Stimulated activated CD4-positive, alpha-beta T cell treated with anti-CD3 and anti-CD28 coated beads, Interleukin-15, amount 100 ng/mL, for 48 hours (primary cell): ENCODE data around the gene SPATA1.
"Not testable (repeated sequence)": the region's sequence is repeated elsewhere in the genome, so short reads cannot be mapped to it uniquely, and the experiment has no call there.

ENCODE experiments used
- DNase-seq, 2 donors: peaks; one replicate each; pipeline ENCODE4 v3.0.0-alpha.2; 2020; ENCODE audit warnings: low read depth in 2 of 2

SPATA1 gene

DNA sequence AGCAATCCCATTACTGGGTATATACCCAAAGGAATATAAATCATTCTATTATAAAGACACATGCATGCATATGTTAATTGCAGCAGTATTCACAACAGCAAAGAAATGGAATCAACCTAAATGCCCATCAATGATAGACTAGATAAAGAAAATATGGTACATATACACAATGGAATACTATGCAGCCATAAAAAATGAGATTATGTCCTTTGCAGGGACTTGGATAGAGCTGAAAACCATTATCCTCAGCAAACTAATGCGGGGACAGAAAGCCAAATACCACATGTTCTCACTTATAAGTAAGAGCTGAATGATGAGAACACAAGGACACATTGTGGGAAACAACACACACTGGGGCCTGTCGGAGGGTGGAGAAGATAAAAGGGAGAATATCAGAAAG lies 88.8 kb downstream of the SPATA1 start:
- DNase-seq, result not testable (repeated sequence)

DNA sequence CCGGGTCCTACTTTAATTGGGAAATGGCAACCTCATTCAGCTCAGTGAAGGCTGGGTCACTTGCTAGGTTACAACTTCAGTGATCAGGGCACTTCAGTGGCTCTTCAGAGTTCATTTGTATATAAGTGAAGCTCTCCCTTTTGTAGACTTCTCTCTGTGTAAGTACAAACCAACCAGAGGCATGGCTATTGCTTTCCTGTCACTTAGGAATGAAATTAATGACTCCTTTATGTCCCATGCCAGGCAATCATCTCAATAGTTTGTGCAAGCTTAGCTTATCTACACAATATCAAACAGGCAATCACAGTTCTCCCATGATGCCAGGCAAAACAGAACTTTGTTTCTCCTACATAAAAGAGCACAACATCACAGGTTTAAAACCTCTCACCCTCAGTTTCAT lies 90.8 kb downstream of the SPATA1 start:
- no peak for DNase-seq

DNA sequence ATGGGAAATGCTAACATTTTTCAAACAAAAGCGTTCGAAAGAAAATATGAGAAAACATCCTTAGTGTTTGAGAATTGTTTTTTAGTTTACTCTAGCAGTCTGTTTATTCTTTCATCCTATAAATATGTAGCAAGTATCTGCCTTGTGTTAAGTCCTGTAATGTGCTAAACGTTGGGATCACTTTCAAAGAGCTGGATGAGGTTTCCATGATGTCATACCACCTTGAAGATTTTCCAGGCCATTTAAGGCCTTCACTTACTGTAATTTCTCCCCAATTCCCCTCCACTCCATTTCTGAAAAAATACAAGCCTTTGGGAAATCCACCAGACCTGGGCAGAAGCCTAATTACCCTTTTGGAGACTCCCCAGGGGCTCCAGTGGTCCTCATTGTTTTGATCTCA lies 92.2 kb downstream of the SPATA1 start:
- no peak for DNase-seq

DNA sequence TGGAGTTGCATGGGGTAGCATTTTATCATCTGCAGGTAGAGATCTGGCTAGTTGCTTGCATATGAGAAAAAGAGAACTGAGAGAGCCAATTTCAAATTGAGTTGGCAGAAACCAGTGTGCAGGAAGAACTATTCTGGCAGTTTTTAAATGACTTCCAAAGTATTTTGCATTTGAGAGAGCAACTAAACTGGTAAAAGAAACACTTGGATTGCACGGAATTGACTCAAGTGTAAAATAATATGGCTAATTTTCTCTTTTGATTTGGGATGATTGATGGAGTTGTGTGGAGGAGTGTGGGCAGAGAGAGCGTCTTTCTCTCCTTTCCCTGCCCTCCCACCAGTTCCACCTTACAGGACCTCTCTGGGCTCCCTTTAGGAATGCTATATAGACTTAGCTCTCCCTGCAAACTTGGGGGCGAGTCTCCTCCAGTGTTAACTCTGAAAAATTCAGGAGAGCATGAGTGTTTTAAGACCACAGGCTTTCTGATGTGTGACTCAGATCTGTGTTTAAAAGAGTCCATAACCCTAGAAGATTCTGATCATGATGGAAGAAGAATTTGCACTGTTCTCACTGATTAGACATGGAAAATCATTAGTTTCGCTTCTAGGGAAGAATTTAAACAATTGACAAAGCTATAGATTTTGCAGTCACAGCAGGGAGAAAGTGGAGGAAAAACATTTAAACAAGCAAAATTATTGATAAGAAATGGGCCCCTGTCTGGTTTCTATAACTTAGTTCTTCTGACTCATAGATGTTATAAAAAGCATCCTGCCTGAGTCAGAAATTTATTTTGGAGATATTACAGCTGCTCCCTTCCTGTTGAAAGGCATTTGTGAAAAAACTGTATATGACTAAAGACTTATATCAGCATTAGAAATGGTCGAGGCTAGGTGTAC lies 92.9 kb downstream of the SPATA1 start:
- no peak for DNase-seq

DNA sequence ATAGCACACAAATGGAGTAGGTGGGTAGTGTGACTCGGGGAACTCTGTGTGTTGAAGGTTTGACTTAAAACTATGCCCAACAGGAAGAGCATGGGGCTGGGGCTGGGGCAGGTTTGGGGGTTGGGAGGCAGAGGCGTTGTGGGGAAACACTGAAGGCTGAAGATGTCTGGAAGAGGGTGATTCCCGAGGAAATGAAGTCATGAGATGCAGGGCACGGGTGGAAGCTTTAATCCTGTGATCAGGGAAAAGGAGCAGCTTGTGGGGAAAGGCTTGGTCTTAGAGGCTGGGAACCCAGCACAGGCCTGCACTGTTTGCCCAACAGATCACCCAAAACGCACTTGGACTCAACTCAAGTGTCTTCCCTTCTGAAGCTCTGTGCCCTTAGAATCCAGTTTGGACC lies 94.6 kb downstream of the SPATA1 start:
- no peak for DNase-seq

DNA sequence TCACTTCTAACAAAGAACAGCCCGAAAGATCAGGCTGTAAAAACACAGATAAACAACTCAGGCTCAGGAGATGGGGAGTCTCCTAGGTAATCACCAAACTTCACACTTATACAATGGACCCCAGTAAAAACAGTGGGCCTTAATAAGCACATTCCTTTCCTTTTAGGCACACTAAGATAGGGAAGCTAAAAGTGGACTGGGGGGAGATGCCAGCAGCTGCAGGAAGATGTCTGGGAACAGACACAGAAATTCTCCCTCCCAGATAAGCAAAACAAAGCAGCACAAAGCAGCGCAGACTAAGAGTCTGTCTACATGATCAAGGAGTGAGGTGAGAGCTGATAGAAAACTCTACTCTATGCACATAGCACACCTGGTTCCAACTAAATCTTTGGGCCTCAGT lies 97.0 kb downstream of the SPATA1 start:
- DNase-seq, result no peak

DNA sequence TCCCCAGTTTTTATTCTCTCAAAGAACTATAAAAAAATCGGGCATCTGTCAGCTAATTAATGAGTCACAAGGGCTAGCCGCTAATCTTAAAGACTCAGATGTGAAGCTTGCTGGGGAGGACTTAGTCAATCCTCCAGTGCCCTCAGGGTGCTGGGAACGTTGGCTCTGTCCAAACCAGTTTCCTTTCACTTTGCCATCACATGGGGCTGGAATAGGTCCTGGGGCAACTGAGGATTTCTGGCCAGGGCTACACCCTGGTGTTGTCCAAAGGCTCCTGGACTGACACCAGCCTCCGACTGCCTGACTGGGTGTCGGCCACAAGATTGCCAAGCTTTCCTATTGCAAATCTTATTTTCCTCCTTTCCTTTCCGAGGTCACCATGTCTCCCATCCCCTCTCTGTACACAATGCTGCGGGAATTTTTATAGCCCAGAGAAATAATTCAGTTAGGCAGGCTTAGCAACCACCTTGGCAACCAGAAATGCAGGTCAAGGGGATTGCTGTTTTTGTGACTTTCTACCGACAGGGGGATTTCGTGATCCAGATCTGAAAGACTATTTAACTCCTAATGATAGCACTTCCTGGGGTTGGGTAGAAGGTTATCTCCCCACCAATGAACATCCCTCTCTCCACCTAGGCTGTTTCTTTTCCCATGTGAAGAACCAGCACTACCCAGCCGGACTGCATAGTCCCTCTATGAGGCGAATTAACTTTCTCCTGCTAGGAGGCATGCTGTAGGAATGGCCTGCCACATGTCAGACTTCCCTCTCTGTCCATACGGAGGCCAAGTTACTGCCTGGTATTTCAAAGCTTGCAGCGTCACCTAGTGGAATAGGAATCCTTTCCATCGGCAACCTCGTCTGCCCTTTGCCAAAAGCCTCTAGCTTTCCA lies 98.0 kb downstream of the SPATA1 start:
- DNase-seq, result no peak

DNA sequence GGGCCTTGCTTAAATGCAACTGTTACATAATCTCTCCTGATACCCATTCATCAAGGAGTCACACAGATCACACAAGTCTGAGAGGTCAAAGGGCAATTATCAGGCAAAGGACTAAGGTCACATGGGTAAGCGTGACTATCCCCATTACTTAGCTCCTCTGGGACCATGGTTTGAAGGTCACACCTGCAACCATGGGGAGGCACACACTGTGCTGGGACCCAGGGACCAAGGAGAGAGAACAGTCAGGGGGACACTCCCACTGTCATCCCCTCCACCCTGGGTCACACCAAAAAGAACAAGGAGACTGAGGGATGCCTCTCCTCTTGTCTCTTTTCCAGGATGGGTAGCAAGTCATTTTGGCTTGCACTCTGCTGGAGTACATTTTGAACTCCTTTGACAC lies 99.0 kb downstream of the SPATA1 start:
- DNase-seq, result no peak

DNA sequence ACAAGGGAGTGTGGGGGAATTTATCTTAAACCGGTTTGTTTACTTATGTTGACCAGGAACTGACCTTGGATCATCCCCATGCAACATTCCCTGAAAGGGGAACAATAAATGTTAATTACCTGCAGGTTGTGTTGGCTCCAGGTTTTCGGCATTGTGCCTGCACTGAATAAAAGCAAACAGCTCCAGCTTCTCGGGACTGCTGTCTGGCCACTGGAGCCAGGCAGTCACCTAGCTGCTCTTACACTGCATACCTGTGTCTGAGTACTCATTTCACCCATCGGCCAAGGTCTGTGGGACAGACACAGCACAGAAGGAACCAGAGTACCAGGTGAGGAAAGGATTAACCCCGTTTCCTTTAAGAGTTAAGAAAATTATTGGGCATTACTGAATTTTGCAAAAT lies 100.8 kb downstream of the SPATA1 start:
- DNase-seq, result no peak

DNA sequence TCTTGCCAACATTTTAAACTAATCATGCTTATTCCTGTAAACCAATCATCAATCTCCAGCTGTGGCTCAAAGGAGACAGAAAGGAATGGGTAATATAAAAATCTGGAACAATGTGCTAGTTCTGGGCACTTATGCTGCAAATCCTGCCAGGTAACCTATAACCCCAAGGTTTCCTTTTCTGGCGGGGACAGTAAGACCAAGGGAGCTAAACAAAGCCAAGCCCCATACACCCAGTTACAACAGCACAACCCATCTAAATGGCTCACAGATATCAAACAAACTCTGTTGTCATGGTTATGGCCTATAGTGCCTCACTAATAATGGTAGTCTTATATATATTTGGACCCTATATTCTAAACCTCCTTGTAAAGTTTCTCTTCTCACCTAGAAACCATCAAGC lies 104.9 kb downstream of the SPATA1 start:
- DNase-seq, result no peak

DNA sequence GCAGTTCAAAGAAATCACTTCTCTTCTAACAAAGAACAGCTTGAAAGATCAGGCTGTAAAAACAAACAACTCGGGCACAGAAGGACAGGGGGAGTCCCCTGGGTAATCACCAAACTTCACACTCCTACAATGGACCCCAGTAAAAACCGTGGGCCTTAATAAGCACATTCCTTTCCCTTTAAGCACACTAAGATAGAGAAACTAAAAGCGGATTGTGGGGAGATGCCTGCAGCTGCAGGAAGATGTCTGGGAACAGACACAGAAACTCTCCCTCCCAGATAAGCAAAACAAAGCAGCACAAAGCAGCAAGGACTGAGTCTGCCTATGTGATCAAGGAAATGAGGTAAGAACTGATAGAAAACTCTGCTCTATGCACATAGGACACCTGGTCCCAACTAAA lies 105.6 kb downstream of the SPATA1 start:
- DNase-seq, result no peak

DNA sequence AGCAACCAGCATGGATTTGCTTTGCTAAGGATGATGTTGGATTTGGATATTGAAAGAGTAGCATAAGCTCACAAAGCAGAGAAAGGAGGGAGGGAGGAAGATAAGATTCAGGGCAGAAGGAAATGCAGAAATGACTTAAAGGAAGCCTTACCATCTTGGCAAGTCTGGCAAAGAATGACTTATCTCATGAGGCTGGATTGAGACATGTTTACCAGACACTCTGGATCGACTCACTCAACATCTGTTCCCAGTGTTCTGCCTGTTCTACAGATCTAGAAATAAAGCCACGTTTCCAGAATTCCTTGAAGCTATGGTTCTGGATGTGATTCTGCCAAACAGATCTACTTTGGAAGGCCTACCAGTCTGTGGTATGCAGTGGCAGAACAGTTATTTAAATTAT lies 106.8 kb downstream of the SPATA1 start:
- DNase-seq, result no peak

DNA sequence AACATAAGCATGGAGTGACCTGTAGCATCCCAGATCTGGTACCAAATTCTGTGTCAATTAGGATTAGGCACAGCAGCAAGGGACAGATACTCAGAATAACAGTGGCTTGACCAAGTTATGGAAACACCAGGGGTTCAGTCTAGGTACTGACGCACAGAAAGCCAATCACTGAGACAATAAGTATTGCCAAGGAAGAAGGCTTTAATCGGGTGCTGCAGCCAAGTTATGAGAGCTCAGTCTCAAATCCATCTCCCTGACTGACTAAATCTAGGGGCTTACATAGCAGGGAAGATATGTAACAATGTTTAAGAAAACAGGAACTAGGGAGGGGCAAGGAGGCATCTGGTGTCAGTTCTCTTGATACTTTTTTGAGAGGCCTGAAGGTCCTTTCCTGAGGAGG lies 107.7 kb downstream of the SPATA1 start:
- no peak for DNase-seq

DNA sequence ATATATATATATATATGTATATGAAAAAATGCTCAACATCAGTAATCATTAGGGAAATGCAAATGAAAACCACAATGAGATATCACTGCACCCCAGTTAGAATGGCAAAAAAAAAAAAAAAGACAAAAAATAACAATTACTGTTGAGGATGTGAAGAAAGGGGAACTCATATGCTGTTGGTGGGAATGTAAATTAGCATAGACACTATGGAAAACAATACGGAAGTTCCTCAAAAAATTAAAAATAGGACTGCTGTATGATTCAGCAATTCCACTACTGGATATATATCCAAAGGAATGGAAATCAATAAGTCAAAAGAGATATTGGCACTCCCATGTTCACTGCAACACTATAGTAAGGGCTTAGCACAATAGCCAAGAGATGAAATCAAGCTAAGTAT lies 109.6 kb downstream of the SPATA1 start:
- DNase-seq, result no peak
